ENCODE measurements around the gene LRG1. TPM values are rescaled to one million over a fixed set of nuclear protein-coding genes. Genes with fewer than 3 reads are reported as not detected.
A peak's percentile ranks its signal among the peaks of the same experiment; 100 is the strongest.

LRG1 gene
- total RNA-seq, 1 donor from 2014 or later, result 3.3 TPM

- Histone ChIP-seq H3K9me3 (no peaks in the 10 kb centered on the region), H3K36me3 (no peaks in the 10 kb centered on the region), H3K4me1 (no peaks in the 10 kb centered on the region), H3K27me3 (no peaks in the 10 kb centered on the region), H3K4me3 (peak within 1 kb of the TSS in 1 of 2 donors; percentile 45), H3K27ac (peak within 1 kb of the TSS; percentile 20 to 27)
- peak in 1 of 2 donors; percentile 73 for DNase-seq (ENCODE audit: low spot score in 2 of 2)
- intact Hi-C loops (cut with DNase I), result loop anchor here (2.0 kb wide), 1 partner anchor 231 kb away; the partner anchor contains the start of gene FEM1A
- TF ChIP-seq CTCF (IDR thresholded peaks at IDR 0.05), result no peak
Measured at GRCh38 chr19:4559569-4559968, 19.7 kb upstream of the LRG1 start, which contains the start of gene SEMA6B. Gene SEMA6B, minus strand, starts transcription at chr19:4559684. Its CDS starts 1,227 bp downstream, at chr19:4558457.

GRCh38 chr19:4557971-4558941 lies 18.4 kb upstream of the LRG1 start:
- no peaks in the 10 kb centered on the region for H3K4me1 ChIP-seq

GRCh38 chr19:4557144-4557970 lies 17.5 kb upstream of the LRG1 start:
- H3K27me3 ChIP-seq, result no peaks in the 10 kb centered on the region
- H3K36me3 ChIP-seq, result no peaks in the 10 kb centered on the region
- no peak overlapping the region for H3K27ac ChIP-seq
- TF ChIP-seq CTCF (IDR thresholded peaks at IDR 0.05), result no peak
- no peaks in the 10 kb centered on the region for H3K4me1 ChIP-seq
- intact Hi-C loops (cut with DNase I), result loop anchor here (1.0 kb wide), 1 partner anchor 79 kb away; no protein-coding TSS in a partner anchor
- no peak overlapping the region for H3K4me3 ChIP-seq
- H3K9me3 ChIP-seq, result no peaks in the 10 kb centered on the region
- DNase-seq (ENCODE audit: low spot score in 2 of 2), result no peak

More at GRCh38 chr19:4557971-4558941, 18.4 kb upstream of the LRG1 start:
- no peaks in the 10 kb centered on the region for H3K27me3 ChIP-seq
- peak; percentile 91 to 100 (median 100) for TF ChIP-seq CTCF (IDR thresholded peaks at IDR 0.05)
- H3K4me3 ChIP-seq, result peak overlapping the region; percentile 6 to 45
- no peak overlapping the region for H3K27ac ChIP-seq
- DNase-seq (ENCODE audit: low spot score in 2 of 2), result no peak
- H3K9me3 ChIP-seq, result no peaks in the 10 kb centered on the region
- H3K36me3 ChIP-seq, result no peaks in the 10 kb centered on the region
- intact Hi-C loops (cut with DNase I), result loop anchor here (1.0 to 2.0 kb wide), 2 partner anchors 78 to 233 kb away; partner anchors contain the start of gene FEM1A

GRCh38 chr19:4556597-4557127 lies 16.8 kb upstream of the LRG1 start:
- intact Hi-C loops (cut with DNase I), result loop anchor here (1.0 kb wide), 1 partner anchor 80 kb away; no protein-coding TSS in a partner anchor
- no peak for TF ChIP-seq CTCF (IDR thresholded peaks at IDR 0.05)
- no peaks in the 10 kb centered on the region for H3K36me3 ChIP-seq

More at GRCh38 chr19:4556597-4557127, 16.8 kb upstream of the LRG1 start:
- DNase-seq (ENCODE audit: low spot score in 2 of 2), result no peak
- H3K4me1 ChIP-seq, result no peaks in the 10 kb centered on the region
- no peaks in the 10 kb centered on the region for H3K27me3 ChIP-seq
- H3K4me3 ChIP-seq, result no peak overlapping the region
- no peaks in the 10 kb centered on the region for H3K9me3 ChIP-seq
- no peak overlapping the region for H3K27ac ChIP-seq

All from ascending aorta (tissue), 2 donors.